HepG2 (cell line): ENCODE results near the gene TMEM217.

Experiments used
- FIP1L1 ChIP-seq: fragments of 200-400 bp; formaldehyde crosslinking; IDR thresholded peaks from 2 replicates; pipeline ENCODE4 v1.6.1; 2018; ENCODE audit warnings: low read depth, mild to moderate bottlenecking, low read length, moderate library complexity, borderline replicate concordance; ENCODE audit not compliant: insufficient read depth
- NFYC ChIP-seq: IDR thresholded peaks from 2 replicates; pipeline ENCODE4 v1.6.1; 2016; ENCODE audit warnings: missing genetic modification reagents, missing compliant biosample characterization
- SNRNP70 ChIP-seq: fragments of 200-400 bp; formaldehyde crosslinking; IDR thresholded peaks from 2 replicates; pipeline ENCODE4 v1.6.1; 2017; ENCODE audit warnings: mild to moderate bottlenecking, low read depth, low read length, moderate library complexity
- ZBTB43 ChIP-seq: sonication (generic); formaldehyde crosslinking; conservative IDR thresholded peaks from 2 replicates; pipeline ENCODE4 v1.4.0; 2020; ENCODE audit warnings: missing genetic modification reagents
- ZNF687 ChIP-seq: sonication (generic); formaldehyde crosslinking; IDR thresholded peaks from 2 replicates; pipeline ENCODE4 v1.5.1; 2020; ENCODE audit warnings: mild to moderate bottlenecking, missing genetic modification reagents, moderate library complexity
- TF ChIP-seq, protein P1 (sequence below): IDR thresholded peaks from 2 replicates; pipeline ENCODE4 v1.6.1; 2012; ENCODE audit warnings: inconsistent platforms

GRCh38 chr6:37288247-37288646 is 30.3 kb upstream of the TMEM217 start:
- TF ChIP-seq ZNF687 (CRISPR knock-in tag) (no peak), NFYC (CRISPR knock-in tag) (no peak), ZBTB43 (CRISPR knock-in tag) (no peak), FIP1L1 (no peak), SNRNP70 (no peak)
- TF ChIP-seq, protein P1, sequence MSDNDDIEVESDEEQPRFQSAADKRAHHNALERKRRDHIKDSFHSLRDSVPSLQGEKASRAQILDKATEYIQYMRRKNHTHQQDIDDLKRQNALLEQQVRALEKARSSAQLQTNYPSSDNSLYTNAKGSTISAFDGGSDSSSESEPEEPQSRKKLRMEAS, result no peak
